AG09309 (cell line): Measurements from ENCODE around the gene PLAC8.

ENCODE experiments used
- DNase-seq: peaks from one replicate; pipeline ENCODE4 v3.0.0-alpha.2; 2010; ENCODE audit warnings: low read depth
- H3K4me3 ChIP-seq: 2 replicates; pipeline ENCODE4 v1.5.1; 2011; ENCODE audit warnings: mild to moderate bottlenecking, low read depth, low read length, moderate library complexity; ENCODE audit not compliant: control insufficient read depth
- TF ChIP-seq, protein P1 (sequence below): IDR thresholded peaks from 2 replicates; pipeline ENCODE4 v1.5.1; 2011; ENCODE audit warnings: mild to moderate bottlenecking, low read depth, low read length, inconsistent platforms; ENCODE audit not compliant: insufficient read depth, control insufficient read depth; ENCODE audit errors: missing control alignments

The PLAC8 gene

DNA sequence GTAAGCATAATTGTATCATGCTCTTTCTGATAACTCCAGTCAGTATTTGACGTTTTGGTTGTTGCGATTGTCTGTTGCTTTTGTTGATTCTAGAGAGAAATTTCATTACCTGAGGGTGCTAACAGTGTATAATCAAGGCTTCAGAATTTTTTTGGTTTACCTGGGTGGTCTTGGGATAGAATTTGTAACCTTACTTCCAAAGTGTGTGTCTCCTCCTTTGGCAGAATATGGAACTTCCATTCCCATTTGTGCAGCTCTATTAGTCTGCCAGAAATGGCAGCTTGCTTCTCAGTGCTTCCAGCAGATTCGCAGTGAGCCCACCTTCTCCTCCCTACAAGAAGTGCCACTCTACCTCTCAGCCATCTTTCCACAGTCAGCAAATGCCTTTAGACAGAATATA lies 74.3 kb downstream of the PLAC8 start:
- no peak for DNase-seq
- TF ChIP-seq, protein P1, sequence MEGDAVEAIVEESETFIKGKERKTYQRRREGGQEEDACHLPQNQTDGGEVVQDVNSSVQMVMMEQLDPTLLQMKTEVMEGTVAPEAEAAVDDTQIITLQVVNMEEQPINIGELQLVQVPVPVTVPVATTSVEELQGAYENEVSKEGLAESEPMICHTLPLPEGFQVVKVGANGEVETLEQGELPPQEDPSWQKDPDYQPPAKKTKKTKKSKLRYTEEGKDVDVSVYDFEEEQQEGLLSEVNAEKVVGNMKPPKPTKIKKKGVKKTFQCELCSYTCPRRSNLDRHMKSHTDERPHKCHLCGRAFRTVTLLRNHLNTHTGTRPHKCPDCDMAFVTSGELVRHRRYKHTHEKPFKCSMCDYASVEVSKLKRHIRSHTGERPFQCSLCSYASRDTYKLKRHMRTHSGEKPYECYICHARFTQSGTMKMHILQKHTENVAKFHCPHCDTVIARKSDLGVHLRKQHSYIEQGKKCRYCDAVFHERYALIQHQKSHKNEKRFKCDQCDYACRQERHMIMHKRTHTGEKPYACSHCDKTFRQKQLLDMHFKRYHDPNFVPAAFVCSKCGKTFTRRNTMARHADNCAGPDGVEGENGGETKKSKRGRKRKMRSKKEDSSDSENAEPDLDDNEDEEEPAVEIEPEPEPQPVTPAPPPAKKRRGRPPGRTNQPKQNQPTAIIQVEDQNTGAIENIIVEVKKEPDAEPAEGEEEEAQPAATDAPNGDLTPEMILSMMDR: no peak

More for the DNA sequence above, 74.3 kb downstream of the PLAC8 start:
- H3K4me3 ChIP-seq: no peak overlapping the region
